Mesothelial cell of epicardium (in vitro differentiated cells): ENCODE results near the gene ACTR3. TPM values are rescaled to one million over a fixed set of nuclear protein-coding genes. Genes with fewer than 3 reads are reported as not detected.

Experiments
- DNase-seq, 2 experiments: peaks; one replicate each; pipeline ENCODE4 v3.0.0; 2021; ENCODE audit warnings: low spot score in 2 of 2; ENCODE audit not compliant: unreplicated experiment in 2 of 2
- H3K27ac Mint-ChIP-seq: 2 replicates; pipeline ENCODE4 v1.8.0; 2021; ENCODE audit warnings: mixed read lengths
- H3K27me3 Mint-ChIP-seq: 2 replicates; pipeline ENCODE4 v1.8.0; 2021; ENCODE audit warnings: low read depth, mixed read lengths
- H3K36me3 Mint-ChIP-seq: 2 replicates; pipeline ENCODE4 v1.8.0; 2021; ENCODE audit warnings: mixed read lengths
- H3K4me1 Mint-ChIP-seq: 2 replicates; pipeline ENCODE4 v1.8.0; 2021; ENCODE audit warnings: mixed read lengths
- H3K4me3 Mint-ChIP-seq: 2 replicates; pipeline ENCODE4 v1.8.0; 2021; ENCODE audit warnings: mild to moderate bottlenecking, moderate library complexity, mixed read lengths
- H3K9me3 Mint-ChIP-seq: 2 replicates; pipeline ENCODE4 v1.8.0; 2021; ENCODE audit warnings: mixed read lengths
- total RNA-seq: library from RNA; stranded (reverse); gene quantifications from 3 replicates; pipeline ENCODE4 v1.2.1, GENCODE V29; 2021
- TF ChIP-seq, protein P1 (sequence below): fragments of 200-600 bp; sonication (generic); IDR thresholded peaks from one replicate; pipeline ENCODE4 v1.5.0; 2021; ENCODE audit warnings: antibody characterized with exemption; ENCODE audit not compliant: unreplicated experiment

Gene ACTR3
- total RNA-seq, 1 donor from 2014 or later = 151 TPM

DNA sequence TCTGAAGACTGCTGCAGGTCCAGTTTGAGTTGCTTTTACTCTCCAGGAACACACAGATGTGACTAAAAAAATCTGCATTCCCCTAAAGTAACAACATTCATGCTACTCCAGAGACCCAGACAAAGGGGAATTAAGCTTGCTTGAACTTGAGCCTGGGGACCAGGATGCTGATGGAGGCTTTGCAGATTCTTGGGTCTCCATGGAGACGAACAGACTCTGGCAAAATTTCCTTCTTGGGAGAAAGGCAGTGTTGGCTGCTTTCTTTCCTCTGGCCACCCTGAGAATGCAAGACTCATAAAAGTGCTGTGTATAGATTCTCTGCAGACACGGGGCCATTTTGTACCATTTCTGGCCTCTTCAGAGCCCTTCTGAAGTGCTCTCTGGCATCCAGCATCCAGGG is 112.0 kb downstream of the ACTR3 start:
- Mint-ChIP-seq H3K4me1 (no peaks in the 10 kb centered on the region), H3K27ac (no peak overlapping the region), H3K27me3 (peaks cover 22% of the 10 kb centered on the region), H3K36me3 (no peaks in the 10 kb centered on the region), H3K4me3 (no peak overlapping the region), H3K9me3 (peaks cover 3% of the 10 kb centered on the region)
- DNase-seq = no peak
- TF ChIP-seq, protein P1, sequence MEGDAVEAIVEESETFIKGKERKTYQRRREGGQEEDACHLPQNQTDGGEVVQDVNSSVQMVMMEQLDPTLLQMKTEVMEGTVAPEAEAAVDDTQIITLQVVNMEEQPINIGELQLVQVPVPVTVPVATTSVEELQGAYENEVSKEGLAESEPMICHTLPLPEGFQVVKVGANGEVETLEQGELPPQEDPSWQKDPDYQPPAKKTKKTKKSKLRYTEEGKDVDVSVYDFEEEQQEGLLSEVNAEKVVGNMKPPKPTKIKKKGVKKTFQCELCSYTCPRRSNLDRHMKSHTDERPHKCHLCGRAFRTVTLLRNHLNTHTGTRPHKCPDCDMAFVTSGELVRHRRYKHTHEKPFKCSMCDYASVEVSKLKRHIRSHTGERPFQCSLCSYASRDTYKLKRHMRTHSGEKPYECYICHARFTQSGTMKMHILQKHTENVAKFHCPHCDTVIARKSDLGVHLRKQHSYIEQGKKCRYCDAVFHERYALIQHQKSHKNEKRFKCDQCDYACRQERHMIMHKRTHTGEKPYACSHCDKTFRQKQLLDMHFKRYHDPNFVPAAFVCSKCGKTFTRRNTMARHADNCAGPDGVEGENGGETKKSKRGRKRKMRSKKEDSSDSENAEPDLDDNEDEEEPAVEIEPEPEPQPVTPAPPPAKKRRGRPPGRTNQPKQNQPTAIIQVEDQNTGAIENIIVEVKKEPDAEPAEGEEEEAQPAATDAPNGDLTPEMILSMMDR = no peak

- H3K9me3 Mint-ChIP-seq = peaks cover 3% of the 10 kb centered on the region
- H3K4me3 Mint-ChIP-seq = no peak overlapping the region
- TF ChIP-seq, protein P1 = no peak
- H3K27ac Mint-ChIP-seq = no peak overlapping the region
- DNase-seq = no peak
- H3K36me3 Mint-ChIP-seq = no peaks in the 10 kb centered on the region
- peaks cover 22% of the 10 kb centered on the region for H3K27me3 Mint-ChIP-seq
- H3K4me1 Mint-ChIP-seq = no peaks in the 10 kb centered on the region
Measured at GRCh38 chr2:114005110-114005783, 115.4 kb downstream of the ACTR3 start.

GRCh38 chr2:114006460-114006859 is 116.6 kb downstream of the ACTR3 start:
- H3K4me1 Mint-ChIP-seq = no peaks in the 10 kb centered on the region
- TF ChIP-seq, protein P1 = no peak
- no peak overlapping the region for H3K4me3 Mint-ChIP-seq
- H3K27me3 Mint-ChIP-seq = peaks cover 16% of the 10 kb centered on the region
- H3K36me3 Mint-ChIP-seq = no peaks in the 10 kb centered on the region
- no peak overlapping the region for H3K27ac Mint-ChIP-seq
- no peak for DNase-seq
- peaks cover 3% of the 10 kb centered on the region for H3K9me3 Mint-ChIP-seq

DNA sequence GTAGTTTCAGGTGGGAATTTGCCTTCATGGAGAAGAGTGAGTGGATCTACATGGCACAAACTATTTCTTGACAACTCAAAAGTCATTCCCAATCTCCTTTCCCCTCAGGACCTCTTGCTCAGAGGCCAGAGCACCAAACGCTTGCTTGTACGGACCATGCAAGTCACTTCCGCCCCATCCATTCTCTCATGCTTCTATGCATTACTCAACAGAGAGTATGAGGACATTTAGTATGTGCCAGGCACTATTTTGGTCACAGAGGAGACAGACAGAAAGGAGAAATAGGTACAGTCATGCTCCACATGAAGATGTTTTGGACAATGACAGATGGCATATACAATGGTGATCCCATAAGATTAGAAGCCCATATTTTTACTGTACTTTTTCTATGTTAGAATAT is 117.5 kb downstream of the ACTR3 start:
- H3K9me3 Mint-ChIP-seq = peaks cover 3% of the 10 kb centered on the region
- H3K36me3 Mint-ChIP-seq = no peaks in the 10 kb centered on the region

GRCh38 chr2:114008720-114009119 is 118.8 kb downstream of the ACTR3 start:
- Mint-ChIP-seq H3K4me1 (no peaks in the 10 kb centered on the region), H3K27me3 (peaks cover 16% of the 10 kb centered on the region), H3K36me3 (no peaks in the 10 kb centered on the region), H3K9me3 (peaks cover 3% of the 10 kb centered on the region), H3K27ac (no peak overlapping the region), H3K4me3 (no peak overlapping the region)
- no peak for DNase-seq
- TF ChIP-seq, protein P1 = no peak

More for the DNA sequence above, 117.5 kb downstream of the ACTR3 start:
- H3K4me3 Mint-ChIP-seq = no peak overlapping the region
- no peak for DNase-seq
- TF ChIP-seq, protein P1 = no peak
- no peak overlapping the region for H3K27ac Mint-ChIP-seq
- peaks cover 16% of the 10 kb centered on the region for H3K27me3 Mint-ChIP-seq
- H3K4me1 Mint-ChIP-seq = no peaks in the 10 kb centered on the region
